ENCODE data around the gene TMC6. TPM values are rescaled to one million over a fixed set of nuclear protein-coding genes. Genes with fewer than 3 reads are reported as not detected.

Gene TMC6
- total and polyA plus RNA-seq, 2 of the 4 experiments (the other 2 are of a cell fraction) = 0.19 TPM; not detected in 1

GRCh38 chr17:78141437-78142118 is 13.0 kb upstream of the TMC6 start:
- Histone ChIP-seq H2BK5ac (ENCODE audit: low read depth, low read length, poor library complexity, severe bottlenecking) (no peak overlapping the region), H3K4me1 (ENCODE audit: control insufficient read depth, insufficient read depth, low read length) (peaks cover 3% of the 10 kb centered on the region; the same call in 1 of the 2 replicates), H4K20me1 (ENCODE audit: insufficient read depth, low read length) (no peaks in the 10 kb centered on the region), H3K27me3 (ENCODE audit: control insufficient read depth, insufficient read depth, low read length) (no peaks in the 10 kb centered on the region; the same call in 1 of the 2 replicates), H3K36me3 (ENCODE audit: control insufficient read depth, insufficient read depth, low read length) (no peaks in the 10 kb centered on the region), H3K9ac (ENCODE audit: low read depth, low read length) (no peak overlapping the region), H3K79me1 (ENCODE audit: low read depth in 1 of 2, low read length in 2 of 2) (no peaks in the 10 kb centered on the region), H2AK9ac (replicated peaks; ENCODE audit: low read depth, low read length, poor library complexity) (no peak overlapping the region), H4K8ac (ENCODE audit: low read depth in 2 of 2, low read length in 2 of 2) (no peak overlapping the region), H2BK120ac (ENCODE audit: low read depth, low read length) (no peak overlapping the region), H3K23ac (ENCODE audit: low read depth, low read length) (no peak overlapping the region), H3K56ac (ENCODE audit: extremely low read depth, insufficient read depth, low read length) (no peak overlapping the region), H2AK5ac (ENCODE audit: low read depth, low read length) (no peak overlapping the region), H3K9me3 (ENCODE audit: control insufficient read depth, insufficient read depth, low read length) (no peaks in the 10 kb centered on the region), H3K14ac (replicated peaks; ENCODE audit: low read depth, low read length) (no peak overlapping the region), H3K18ac (ENCODE audit: low read depth, low read length) (no peak overlapping the region), H2AFZ (replicated peaks; ENCODE audit: low read length, poor library complexity) (no peak overlapping the region), H3K4me3 (ENCODE audit: insufficient read depth, low read depth, low read length) (no peak overlapping the region), H3K4ac (ENCODE audit: low read depth, low read length) (no peak overlapping the region), H2BK20ac (ENCODE audit: low read depth, low read length) (no peak overlapping the region), H4K5ac (ENCODE audit: low read depth, low read length) (no peak overlapping the region), H3K4me2 (ENCODE audit: low read depth, low read length) (no peak overlapping the region), H3K9me1 (ENCODE audit: insufficient read depth, low read length) (no peaks in the 10 kb centered on the region), H3K27ac (ENCODE audit: insufficient read depth, low read length) (no peak overlapping the region), H2BK15ac (ENCODE audit: low read depth, low read length) (no peak overlapping the region), H4K91ac (ENCODE audit: insufficient read depth, low read depth, low read length) (no peak overlapping the region)
- BruUV-seq (replicated peaks) = no TSS peak
- in situ Hi-C loops (cut with MboI; ENCODE audit: low sequenced_read_pairs) = no loop called here
- ATAC-seq (ENCODE audit: low read depth) (no peak), DNase-seq (no peak)
- ChIA-PET POLR2A (ENCODE audit: unreplicated experiment) (no interaction called here), CTCF (no interaction called here)
- intact Hi-C loops (cut with micrococcal nuclease) = no loop called here
- TF ChIP-seq RFX5 (IDR thresholded peaks at IDR 0.05; ENCODE audit: low read depth, low read length) (no peak), MAFK (IDR thresholded peaks at IDR 0.05; ENCODE audit: low read depth, low read length) (no peak), CEBPB (IDR thresholded peaks at IDR 0.05; ENCODE audit: low read depth, low read length) (no peak), POLR2A (IDR thresholded peaks at IDR 0.05; ENCODE audit: low read depth, low read length) (no peak), USF2 (IDR thresholded peaks at IDR 0.05; ENCODE audit: low read depth, low read length) (no peak), RAD21 (IDR thresholded peaks at IDR 0.05; ENCODE audit: low read length) (no peak), CHD1 (IDR thresholded peaks at IDR 0.05; ENCODE audit: low read depth, low read length) (no peak), CTCF (conservative IDR thresholded peaks at IDR 0.05; ENCODE audit: low read depth, low read length) (no peak), BHLHE40 (IDR thresholded peaks at IDR 0.05; ENCODE audit: low read depth, low read length) (no peak), MAZ (IDR thresholded peaks at IDR 0.05; ENCODE audit: borderline replicate concordance, low read depth, low read length) (no peak), RCOR1 (IDR thresholded peaks at IDR 0.05; ENCODE audit: insufficient replicate concordance, low read length) (no peak), NFE2L2 (IDR thresholded peaks at IDR 0.05; ENCODE audit: low read depth, low read length) (no peak), SMC3 (IDR thresholded peaks at IDR 0.05; ENCODE audit: low read depth, low read length) (no peak), ELK1 (IDR thresholded peaks at IDR 0.05; ENCODE audit: borderline replicate concordance, low read depth, low read length) (no peak), MXI1 (IDR thresholded peaks at IDR 0.05; ENCODE audit: borderline replicate concordance, low read depth, low read length) (no peak)
- dilution Hi-C loops (cut with HindIII; ENCODE audit: low sequenced_read_pairs, unreplicated experiment) = no loop called here
- WGBS, 2 experiments (ENCODE audit: extremely low coverage in 2 of 2, insufficient read length in 1 of 2) = 82% methylated on average over 12 of the region's 20 CpGs; no CpG with 5 or more reads in 1 of the 2 experiments

Data from IMR-90 (cell line).